ENCODE measurements around the gene SYT8. TPM values are rescaled to one million over a fixed set of nuclear protein-coding genes. Genes with fewer than 3 reads are reported as not detected.

SYT8 gene
- total RNA-seq, 1 donor, result not detected

GRCh38 chr11:1823376-1824220 is 11.2 kb upstream of the SYT8 start:
- DNase-seq (ENCODE audit: low read depth), result no peak
- H3K4me3 ChIP-seq (ENCODE audit: low read depth, low read length), result no peak overlapping the region

GRCh38 chr11:1824221-1825038 is 10.4 kb upstream of the SYT8 start:
- TF ChIP-seq CTCF (IDR thresholded peaks at IDR 0.05; ENCODE audit: insufficient read depth, low read depth, low read length), result no peak
- H3K4me3 ChIP-seq (ENCODE audit: low read depth, low read length), result no peak overlapping the region
- no peak for DNase-seq (ENCODE audit: low read depth)

More at GRCh38 chr11:1823376-1824220, 11.2 kb upstream of the SYT8 start:
- TF ChIP-seq CTCF (IDR thresholded peaks at IDR 0.05; ENCODE audit: insufficient read depth, low read depth, low read length), result no peak

- DNase-seq (ENCODE audit: low read depth), result peak; percentile 46
- H3K4me3 ChIP-seq (ENCODE audit: low read depth, low read length), result no peak overlapping the region
- peak; percentile 65 for TF ChIP-seq CTCF (IDR thresholded peaks at IDR 0.05; ENCODE audit: insufficient read depth, low read depth, low read length)
Observed at GRCh38 chr11:1825039-1825740, 9.6 kb upstream of the SYT8 start.

GRCh38 chr11:1825785-1826451 is 8.9 kb upstream of the SYT8 start:
- H3K4me3 ChIP-seq (ENCODE audit: low read depth, low read length), result no peak overlapping the region
- DNase-seq (ENCODE audit: low read depth), result no peak
- no peak for TF ChIP-seq CTCF (IDR thresholded peaks at IDR 0.05; ENCODE audit: insufficient read depth, low read depth, low read length)

- peak; percentile 73 for DNase-seq (ENCODE audit: low read depth)
- no peak overlapping the region for H3K4me3 ChIP-seq (ENCODE audit: low read depth, low read length)
- TF ChIP-seq CTCF (IDR thresholded peaks at IDR 0.05; ENCODE audit: insufficient read depth, low read depth, low read length), result peak; percentile 34
Observed at GRCh38 chr11:1826552-1827094, 8.2 kb upstream of the SYT8 start.
